Parathyroid adenoma (tissue), 2 donors: ENCODE results near the gene TSEN2.

Source experiments
- H2AFZ ChIP-seq: fragments of 300-600 bp; sonication (generic); one replicate; pipeline ENCODE4 v1.7.0; 2017; ENCODE audit warnings: antibody characterized with exemption, mild to moderate bottlenecking
- H3K27ac ChIP-seq: fragments of 300-600 bp; sonication (generic); one replicate; pipeline ENCODE4 v1.7.0; 2017
- H3K27me3 ChIP-seq: fragments of 300-600 bp; sonication (generic); one replicate; pipeline ENCODE4 v1.7.0; 2017; ENCODE audit warnings: low read length; ENCODE audit not compliant: control insufficient read depth, insufficient read depth
- H3K36me3 ChIP-seq: fragments of 300-600 bp; sonication (generic); one replicate; pipeline ENCODE4 v1.7.0; 2017; ENCODE audit warnings: low read length; ENCODE audit not compliant: control insufficient read depth, insufficient read depth
- H3K4me1 ChIP-seq: fragments of 300-600 bp; sonication (generic); one replicate; pipeline ENCODE4 v1.7.0; 2017; ENCODE audit warnings: control low read depth
- H3K4me2 ChIP-seq: fragments of 300-600 bp; sonication (generic); one replicate; pipeline ENCODE4 v1.7.0; 2017; ENCODE audit warnings: low read length
- H3K4me3 ChIP-seq: fragments of 300-600 bp; sonication (generic); one replicate; pipeline ENCODE4 v1.7.0; 2017; ENCODE audit warnings: low read depth, low read length
- H3K79me2 ChIP-seq: fragments of 300-600 bp; sonication (generic); one replicate; pipeline ENCODE4 v1.7.0; 2017; ENCODE audit warnings: control low read depth
- H3K9ac ChIP-seq: fragments of 300-600 bp; sonication (generic); one replicate; pipeline ENCODE4 v1.7.0; 2017; ENCODE audit warnings: mild to moderate bottlenecking
- H3K9me3 ChIP-seq: fragments of 300-600 bp; sonication (generic); one replicate; pipeline ENCODE4 v1.7.0; 2017; ENCODE audit warnings: low read length; ENCODE audit not compliant: control insufficient read depth
- CTCF ChIP-seq: fragments of 300-600 bp; sonication (generic); IDR thresholded peaks from one replicate; pipeline ENCODE4 v1.7.0; 2017; ENCODE audit warnings: antibody characterized with exemption, mild to moderate bottlenecking
- donor health status: primary hyperparathyroidism.

Gene TSEN2

DNA sequence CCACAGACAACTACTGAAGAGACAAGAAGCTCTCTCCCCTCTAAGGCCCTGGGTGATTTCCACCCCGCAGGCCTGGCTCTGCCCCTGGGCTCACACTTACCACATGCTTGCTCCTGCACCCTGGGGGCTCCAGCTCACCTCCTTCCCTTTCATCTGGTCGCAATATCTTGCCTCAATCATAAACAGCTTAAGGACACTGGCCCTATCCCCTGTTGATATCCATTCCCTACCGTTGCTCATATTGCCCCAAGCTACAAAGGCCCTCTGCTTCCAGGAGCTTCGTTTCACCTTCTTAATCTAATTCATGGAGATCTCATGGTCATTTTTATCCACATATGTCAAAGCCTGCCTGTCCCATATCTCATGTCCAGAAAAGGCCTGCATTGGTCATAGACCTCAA, 46.0 kb upstream of the TSEN2 start:
- no peak overlapping the region for H3K4me3 ChIP-seq
- no peaks in the 10 kb centered on the region for H3K9me3 ChIP-seq
- no peaks in the 10 kb centered on the region for H3K79me2 ChIP-seq
- TF ChIP-seq CTCF = no peak
- no peak overlapping the region for H3K4me2 ChIP-seq
- no peaks in the 10 kb centered on the region for H3K27me3 ChIP-seq
- no peak overlapping the region for H2AFZ ChIP-seq
- no peak overlapping the region for H3K27ac ChIP-seq
- H3K9ac ChIP-seq = no peak overlapping the region
- H3K4me1 ChIP-seq = no peaks in the 10 kb centered on the region
- no peaks in the 10 kb centered on the region for H3K36me3 ChIP-seq

GRCh38 chr3:12439161-12439940, 44.9 kb upstream of the TSEN2 start:
- Histone ChIP-seq H3K4me1 (peaks cover 4% of the 10 kb centered on the region), H2AFZ (no peak overlapping the region), H3K4me2 (no peak overlapping the region), H3K79me2 (no peaks in the 10 kb centered on the region), H3K9ac (no peak overlapping the region), H3K27me3 (no peaks in the 10 kb centered on the region), H3K36me3 (no peaks in the 10 kb centered on the region), H3K27ac (no peak overlapping the region), H3K9me3 (no peaks in the 10 kb centered on the region), H3K4me3 (no peak overlapping the region)
- no peak for TF ChIP-seq CTCF

- H3K4me2 ChIP-seq = no peak overlapping the region
- H2AFZ ChIP-seq = no peak overlapping the region
- no peaks in the 10 kb centered on the region for H3K9me3 ChIP-seq
- peaks cover 13% of the 10 kb centered on the region for H3K4me1 ChIP-seq
- H3K4me3 ChIP-seq = no peak overlapping the region
- no peak overlapping the region for H3K27ac ChIP-seq
- no peaks in the 10 kb centered on the region for H3K36me3 ChIP-seq
- no peak overlapping the region for H3K9ac ChIP-seq
- no peaks in the 10 kb centered on the region for H3K79me2 ChIP-seq
- no peaks in the 10 kb centered on the region for H3K27me3 ChIP-seq
- no peak for TF ChIP-seq CTCF
Measured at GRCh38 chr3:12440927-12441714, 43.2 kb upstream of the TSEN2 start.

GRCh38 chr3:12442654-12443501, 41.4 kb upstream of the TSEN2 start:
- Histone ChIP-seq H3K27me3 (no peaks in the 10 kb centered on the region), H3K9ac (no peak overlapping the region), H3K27ac (no peak overlapping the region)

More at GRCh38 chr3:12442654-12443501, 41.4 kb upstream of the TSEN2 start:
- Histone ChIP-seq H3K4me3 (no peak overlapping the region), H3K79me2 (no peaks in the 10 kb centered on the region), H2AFZ (no peak overlapping the region), H3K36me3 (no peaks in the 10 kb centered on the region), H3K4me1 (peaks cover 13% of the 10 kb centered on the region), H3K4me2 (no peak overlapping the region), H3K9me3 (no peaks in the 10 kb centered on the region)
- no peak for TF ChIP-seq CTCF
